ENCODE measurements around the gene SLC9A9.
"Not testable (repeated sequence)": the region's sequence is repeated elsewhere in the genome, so short reads cannot be mapped to it uniquely, and the experiment has no call there.

SLC9A9 gene

DNA sequence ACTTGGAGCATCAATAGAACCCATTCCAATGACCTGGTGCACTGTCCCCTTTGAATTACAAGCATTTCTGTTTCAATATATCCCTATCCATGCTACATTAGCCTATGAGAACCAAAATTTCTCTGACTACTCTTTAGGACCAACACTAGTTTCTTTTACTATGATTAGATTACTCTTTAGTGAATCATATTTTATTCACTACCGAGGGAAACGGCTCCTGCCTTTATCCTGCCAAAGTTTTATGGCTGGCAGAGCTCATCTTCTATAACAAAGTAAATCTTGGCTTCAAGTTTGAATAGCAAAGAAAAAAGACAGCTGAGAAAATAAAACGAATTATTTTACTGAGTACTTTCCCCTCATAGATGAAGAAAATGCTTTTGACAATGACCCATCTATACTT is 120.9 kb downstream of the SLC9A9 start:
- peaks cover 30% of the 10 kb centered on the region for H3K4me1 Mint-ChIP-seq
- no peak for ATAC-seq (replicated peaks; ENCODE audit: extremely low read depth, poor library complexity, severe bottlenecking)
- no peak for DNase-seq (ENCODE audit: low spot score in 2 of 2)
- H3K9me3 Mint-ChIP-seq, result no peaks in the 10 kb centered on the region
- H3K27ac Mint-ChIP-seq (ENCODE audit: low read depth), result no peak overlapping the region
- H3K36me3 Mint-ChIP-seq (ENCODE audit: insufficient read depth), result peaks cover 3% of the 10 kb centered on the region
- H3K4me3 Mint-ChIP-seq, result no peak overlapping the region
- H3K27me3 Mint-ChIP-seq, result no peaks in the 10 kb centered on the region

GRCh38 chr3:143726727-143727126 is 121.5 kb downstream of the SLC9A9 start:
- Mint-ChIP-seq H3K27ac (ENCODE audit: low read depth) (no peak overlapping the region), H3K9me3 (no peaks in the 10 kb centered on the region), H3K4me3 (no peak overlapping the region), H3K27me3 (no peaks in the 10 kb centered on the region), H3K4me1 (peaks cover 29% of the 10 kb centered on the region), H3K36me3 (ENCODE audit: insufficient read depth) (peaks cover 3% of the 10 kb centered on the region)
- no peak for DNase-seq (ENCODE audit: low spot score in 2 of 2)
- no peak for ATAC-seq (replicated peaks; ENCODE audit: extremely low read depth, poor library complexity, severe bottlenecking)

DNA sequence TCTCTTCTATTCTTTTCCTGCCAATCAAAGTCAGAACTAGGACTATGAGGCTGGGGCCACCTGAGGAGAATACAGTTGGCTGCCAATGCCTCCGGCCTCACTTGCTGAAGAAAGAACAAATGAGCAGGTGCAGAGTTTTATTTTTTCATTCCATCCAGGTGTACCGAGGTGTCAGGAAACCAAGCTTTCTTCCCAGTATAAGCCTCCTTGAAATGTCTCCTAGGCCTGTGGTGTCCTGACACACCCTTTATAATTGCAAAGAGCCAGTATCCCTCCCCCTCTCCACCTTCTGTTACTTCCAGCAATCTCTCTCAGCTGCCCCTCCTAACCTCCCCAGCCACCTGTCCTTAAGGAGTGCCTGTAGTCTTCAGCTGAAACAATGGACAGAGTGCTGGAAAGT is 127.9 kb downstream of the SLC9A9 start:
- Mint-ChIP-seq H3K4me1 (peaks cover 5% of the 10 kb centered on the region), H3K27ac (ENCODE audit: low read depth) (no peak overlapping the region), H3K27me3 (no peaks in the 10 kb centered on the region), H3K9me3 (no peaks in the 10 kb centered on the region), H3K4me3 (no peak overlapping the region), H3K36me3 (ENCODE audit: insufficient read depth) (peaks cover 7% of the 10 kb centered on the region)
- ATAC-seq (replicated peaks; ENCODE audit: extremely low read depth, poor library complexity, severe bottlenecking), result no peak
- no peak for DNase-seq (ENCODE audit: low spot score in 2 of 2)

- ATAC-seq (replicated peaks; ENCODE audit: extremely low read depth, poor library complexity, severe bottlenecking) (no peak), DNase-seq (ENCODE audit: low spot score in 2 of 2) (no peak)
- H3K27me3 Mint-ChIP-seq, result no peaks in the 10 kb centered on the region
- no peak overlapping the region for H3K4me3 Mint-ChIP-seq
- no peak overlapping the region for H3K27ac Mint-ChIP-seq (ENCODE audit: low read depth)
- no peaks in the 10 kb centered on the region for H3K9me3 Mint-ChIP-seq
- H3K4me1 Mint-ChIP-seq, result peaks cover 5% of the 10 kb centered on the region
- peaks cover 7% of the 10 kb centered on the region for H3K36me3 Mint-ChIP-seq (ENCODE audit: insufficient read depth)
These were observed 129.8 kb downstream of the SLC9A9 start for GRCh38 chr3:143718463-143718862.

GRCh38 chr3:143716731-143717130 is 131.5 kb downstream of the SLC9A9 start:
- Mint-ChIP-seq H3K27me3 (no peaks in the 10 kb centered on the region), H3K9me3 (no peaks in the 10 kb centered on the region), H3K27ac (ENCODE audit: low read depth) (no peak overlapping the region), H3K4me1 (peaks cover 11% of the 10 kb centered on the region), H3K36me3 (ENCODE audit: insufficient read depth) (peaks cover 6% of the 10 kb centered on the region), H3K4me3 (no peak overlapping the region)
- no peak for DNase-seq (ENCODE audit: low spot score in 2 of 2)
- no peak for ATAC-seq (replicated peaks; ENCODE audit: extremely low read depth, poor library complexity, severe bottlenecking)

DNA sequence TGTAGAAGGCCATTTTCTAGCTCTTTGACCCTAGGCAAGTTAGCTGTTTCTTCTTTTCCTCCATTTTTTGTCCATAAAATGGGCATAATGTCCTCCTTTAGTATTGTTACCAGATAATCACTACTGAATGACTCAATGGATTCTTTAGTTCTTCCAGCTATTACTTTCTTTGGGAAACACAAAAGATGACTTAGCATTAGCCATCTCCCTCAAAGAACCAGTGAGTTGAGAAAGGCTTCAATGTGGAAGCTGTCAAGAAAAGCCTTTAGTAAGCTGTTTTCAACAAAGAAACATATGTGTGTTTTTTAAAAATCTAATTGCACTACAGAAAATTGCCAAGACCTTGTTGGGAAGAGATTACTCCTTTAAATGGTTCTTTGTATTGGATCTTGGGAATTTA is 135.7 kb downstream of the SLC9A9 start:
- H3K4me3 Mint-ChIP-seq, result no peak overlapping the region
- ATAC-seq (replicated peaks; ENCODE audit: extremely low read depth, poor library complexity, severe bottlenecking) (no peak), DNase-seq (ENCODE audit: low spot score in 2 of 2) (no peak)
- H3K4me1 Mint-ChIP-seq, result peaks cover 7% of the 10 kb centered on the region
- peaks cover 1% of the 10 kb centered on the region for H3K36me3 Mint-ChIP-seq (ENCODE audit: insufficient read depth)
- no peaks in the 10 kb centered on the region for H3K9me3 Mint-ChIP-seq
- H3K27me3 Mint-ChIP-seq, result no peaks in the 10 kb centered on the region
- H3K27ac Mint-ChIP-seq (ENCODE audit: low read depth), result no peak overlapping the region

- Mint-ChIP-seq H3K4me3 (no peak overlapping the region), H3K36me3 (ENCODE audit: insufficient read depth) (peaks cover 1% of the 10 kb centered on the region), H3K4me1 (peaks cover 8% of the 10 kb centered on the region), H3K27me3 (no peaks in the 10 kb centered on the region), H3K27ac (ENCODE audit: low read depth) (no peak overlapping the region), H3K9me3 (no peaks in the 10 kb centered on the region)
- DNase-seq (ENCODE audit: low spot score in 2 of 2) (no peak), ATAC-seq (replicated peaks; ENCODE audit: extremely low read depth, poor library complexity, severe bottlenecking) (no peak)
These were observed 140.4 kb downstream of the SLC9A9 start for GRCh38 chr3:143707848-143708247.

GRCh38 chr3:143700431-143700975 is 147.8 kb downstream of the SLC9A9 start:
- no peaks in the 10 kb centered on the region for H3K36me3 Mint-ChIP-seq (ENCODE audit: insufficient read depth)
- no peak overlapping the region for H3K27ac Mint-ChIP-seq (ENCODE audit: low read depth)
- H3K4me1 Mint-ChIP-seq, result peaks cover 20% of the 10 kb centered on the region
- DNase-seq (ENCODE audit: low spot score in 2 of 2), result no peak
- no peaks in the 10 kb centered on the region for H3K27me3 Mint-ChIP-seq
- H3K9me3 Mint-ChIP-seq, result no peaks in the 10 kb centered on the region
- ATAC-seq (replicated peaks; ENCODE audit: extremely low read depth, poor library complexity, severe bottlenecking), result no peak
- no peak overlapping the region for H3K4me3 Mint-ChIP-seq

GRCh38 chr3:143699424-143699823 is 148.8 kb downstream of the SLC9A9 start:
- no peaks in the 10 kb centered on the region for H3K36me3 Mint-ChIP-seq (ENCODE audit: insufficient read depth)
- DNase-seq (ENCODE audit: low spot score in 2 of 2) (no peak), ATAC-seq (replicated peaks; ENCODE audit: extremely low read depth, poor library complexity, severe bottlenecking) (no peak)
- no peak overlapping the region for H3K27ac Mint-ChIP-seq (ENCODE audit: low read depth)
- no peaks in the 10 kb centered on the region for H3K9me3 Mint-ChIP-seq
- H3K4me3 Mint-ChIP-seq, result no peak overlapping the region
- H3K4me1 Mint-ChIP-seq, result peaks cover 14% of the 10 kb centered on the region
- H3K27me3 Mint-ChIP-seq, result no peaks in the 10 kb centered on the region

DNA sequence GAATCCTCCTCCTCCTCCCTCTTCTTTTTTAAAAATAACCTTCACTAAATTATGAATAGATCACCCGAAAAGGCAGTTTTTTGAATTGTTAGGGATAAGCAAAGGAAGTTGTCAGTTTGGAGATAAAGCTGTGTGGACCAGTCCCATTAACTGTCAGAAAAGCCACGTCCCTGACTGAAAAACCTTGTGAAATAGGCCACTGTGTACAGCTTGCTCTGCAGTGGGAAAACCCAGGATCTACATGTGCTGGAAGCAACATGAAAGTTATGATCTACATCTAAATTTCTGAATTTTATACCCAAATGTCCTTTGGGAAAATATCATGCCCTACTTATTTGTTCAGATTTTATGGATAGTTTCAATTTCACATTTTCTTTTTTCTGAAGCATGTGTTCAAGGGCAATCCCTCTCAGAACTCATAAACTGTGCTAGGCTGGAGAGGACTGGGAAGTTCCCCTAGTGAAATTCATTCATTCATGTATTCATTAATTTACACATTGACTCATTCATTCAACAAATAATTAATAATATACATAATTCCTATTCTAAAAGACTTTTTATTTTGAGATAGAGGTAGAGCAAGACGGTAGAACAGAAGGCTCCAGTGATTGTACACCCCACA is 149.5 kb downstream of the SLC9A9 start:
- no peak for DNase-seq (ENCODE audit: low spot score in 2 of 2)
- ATAC-seq (replicated peaks; ENCODE audit: extremely low read depth, poor library complexity, severe bottlenecking), result no peak
- Mint-ChIP-seq H3K4me1 (peaks cover 14% of the 10 kb centered on the region), H3K9me3 (no peaks in the 10 kb centered on the region), H3K27me3 (no peaks in the 10 kb centered on the region), H3K4me3 (no peak overlapping the region), H3K36me3 (ENCODE audit: insufficient read depth) (no peaks in the 10 kb centered on the region), H3K27ac (ENCODE audit: low read depth) (no peak overlapping the region)

DNA sequence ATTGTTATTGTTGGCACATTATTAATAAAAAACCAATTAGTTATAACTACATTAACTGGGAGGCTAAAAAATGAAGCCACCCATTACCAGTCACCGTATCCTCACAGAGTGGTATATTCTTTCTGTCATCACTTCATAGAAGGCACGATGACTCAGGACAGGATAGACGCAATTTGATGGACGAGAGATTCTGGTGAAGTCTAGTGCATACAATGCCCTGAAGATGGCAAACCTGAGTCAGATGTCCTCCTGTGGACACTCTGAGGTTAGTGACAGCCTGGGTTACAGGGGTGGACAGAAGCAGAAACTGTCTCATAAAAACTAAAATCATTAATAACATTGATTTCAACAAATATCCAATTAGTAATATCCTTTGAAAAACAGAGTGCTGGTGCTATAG is 150.3 kb downstream of the SLC9A9 start:
- Mint-ChIP-seq H3K4me3 (no peak overlapping the region), H3K9me3 (no peaks in the 10 kb centered on the region), H3K27me3 (no peaks in the 10 kb centered on the region), H3K36me3 (ENCODE audit: insufficient read depth) (no peaks in the 10 kb centered on the region), H3K4me1 (peaks cover 14% of the 10 kb centered on the region), H3K27ac (ENCODE audit: low read depth) (peak overlapping the region; percentile 59)
- DNase-seq (ENCODE audit: low spot score in 2 of 2) (no peak), ATAC-seq (replicated peaks; ENCODE audit: extremely low read depth, poor library complexity, severe bottlenecking) (no peak)

DNA sequence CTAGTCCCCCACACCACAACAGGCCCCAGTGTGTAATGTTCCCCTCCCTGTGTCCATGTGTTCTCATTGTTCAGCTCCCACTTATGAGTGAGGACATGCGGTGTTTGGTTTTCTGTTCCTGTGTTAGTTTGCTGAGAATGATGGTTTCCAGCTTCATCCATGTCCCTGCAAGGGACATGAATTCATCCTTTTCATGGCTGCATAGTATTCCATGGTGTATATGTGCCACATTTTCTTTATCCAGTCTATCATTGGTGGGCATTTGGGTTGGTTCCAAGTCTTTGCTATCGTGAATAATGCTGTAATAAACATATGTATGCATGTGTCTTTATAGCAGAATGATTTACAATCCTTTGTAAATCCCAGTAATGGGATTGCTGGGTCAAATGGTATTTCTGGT is 152.9 kb downstream of the SLC9A9 start:
- H3K27ac Mint-ChIP-seq (ENCODE audit: low read depth); H3K4me1 Mint-ChIP-seq; H3K4me3 Mint-ChIP-seq; H3K36me3 Mint-ChIP-seq (ENCODE audit: insufficient read depth); H3K27me3 Mint-ChIP-seq; DNase-seq (ENCODE audit: low spot score in 2 of 2); ATAC-seq (replicated peaks; ENCODE audit: extremely low read depth, poor library complexity, severe bottlenecking); H3K9me3 Mint-ChIP-seq: not testable (repeated sequence)

DNA sequence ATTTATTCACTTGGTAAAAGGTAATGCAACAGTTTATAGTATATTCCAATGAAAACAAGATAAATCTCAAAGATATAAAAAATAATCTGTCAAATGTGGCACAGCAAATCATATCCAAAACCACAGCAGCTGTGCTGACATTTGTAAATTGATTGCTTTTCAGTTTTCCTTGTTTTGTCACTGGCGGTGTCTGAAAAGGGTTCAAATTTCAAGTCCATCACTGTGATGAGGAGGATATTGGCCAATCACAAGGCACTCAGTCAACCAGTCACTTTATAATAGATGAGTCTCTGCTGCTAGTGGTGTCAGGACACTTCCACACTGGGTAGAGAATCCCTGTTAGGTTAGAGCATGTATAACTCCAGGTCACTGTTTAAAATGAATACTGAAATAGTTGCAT is 154.8 kb downstream of the SLC9A9 start:
- no peak for DNase-seq (ENCODE audit: low spot score in 2 of 2)
- no peaks in the 10 kb centered on the region for H3K4me1 Mint-ChIP-seq
- ATAC-seq (replicated peaks; ENCODE audit: extremely low read depth, poor library complexity, severe bottlenecking), result no peak
- H3K4me3 Mint-ChIP-seq, result no peak overlapping the region
- no peak overlapping the region for H3K27ac Mint-ChIP-seq (ENCODE audit: low read depth)
- no peaks in the 10 kb centered on the region for H3K27me3 Mint-ChIP-seq
- peaks cover 2% of the 10 kb centered on the region for H3K36me3 Mint-ChIP-seq (ENCODE audit: insufficient read depth)
- H3K9me3 Mint-ChIP-seq, result no peaks in the 10 kb centered on the region
